HepG2 (cell line): ENCODE results near the gene MCM8. TPM values are rescaled to one million over a fixed set of nuclear protein-coding genes. Genes with fewer than 3 reads are reported as not detected.

Experiments used
- ARNTL ChIP-seq: sonication (generic); formaldehyde crosslinking; IDR thresholded peaks from 2 replicates; pipeline ENCODE4 v1.4.0; 2020; ENCODE audit warnings: mild to moderate bottlenecking, missing genetic modification reagents
- CTCF ChIP-seq: sonication (generic); formaldehyde crosslinking; IDR thresholded peaks from 2 replicates; pipeline ENCODE4 v1.5.0; 2020; ENCODE audit warnings: mild to moderate bottlenecking, missing genetic modification reagents, moderate library complexity
- ELF3 ChIP-seq: IDR thresholded peaks from 2 replicates; pipeline ENCODE4 v1.6.1; 2016; ENCODE audit warnings: missing genetic modification reagents, missing compliant biosample characterization
- KDM1A ChIP-seq: IDR thresholded peaks from 2 replicates; pipeline ENCODE4 v1.6.1; 2016; ENCODE audit warnings: missing compliant biosample characterization
- MBD4 ChIP-seq: IDR thresholded peaks from 2 replicates; pipeline ENCODE4 v1.6.1; 2012; ENCODE audit warnings: low read length, inconsistent platforms, borderline replicate concordance
- MED1 ChIP-seq: sonication (generic); formaldehyde crosslinking; IDR thresholded peaks from 2 replicates; pipeline ENCODE4 v1.4.0; 2020; ENCODE audit warnings: missing genetic modification reagents
- MIER2 ChIP-seq: IDR thresholded peaks from 2 replicates; pipeline ENCODE4 v1.6.1; 2016; ENCODE audit warnings: missing biosample characterization, missing genetic modification reagents
- MXD1 ChIP-seq: sonication (generic); formaldehyde crosslinking; IDR thresholded peaks from 2 replicates; pipeline ENCODE4 v1.4.0; 2020; ENCODE audit warnings: mild to moderate bottlenecking, missing genetic modification reagents
- REL ChIP-seq: sonication (generic); formaldehyde crosslinking; conservative IDR thresholded peaks from 2 replicates; pipeline ENCODE4 v1.8.0; 2022; ENCODE audit warnings: mild to moderate bottlenecking, missing genetic modification reagents, moderate library complexity
- SAFB2 ChIP-seq: sonication (generic); formaldehyde crosslinking; IDR thresholded peaks from 2 replicates; pipeline ENCODE4 v1.5.1; 2020; ENCODE audit warnings: missing genetic modification reagents, low read depth, mild to moderate bottlenecking, borderline replicate concordance
- SMARCC2 ChIP-seq: fragments of 450-650 bp; IDR thresholded peaks from 2 replicates; pipeline ENCODE4 v1.6.1; 2017; ENCODE audit warnings: antibody characterized with exemption, mild to moderate bottlenecking
- SNAPC2 ChIP-seq: sonication (generic); formaldehyde crosslinking; IDR thresholded peaks from 2 replicates; pipeline ENCODE4 v1.8.1; 2022; ENCODE audit warnings: mild to moderate bottlenecking, missing genetic modification reagents
- TBX2 ChIP-seq: sonication (generic); formaldehyde crosslinking; IDR thresholded peaks from 2 replicates; pipeline ENCODE4 v1.5.0; 2020; ENCODE audit warnings: missing genetic modification reagents, mild to moderate bottlenecking, borderline replicate concordance
- USF2 ChIP-seq, 2 experiments: sonication (generic) in 1 of 2; formaldehyde crosslinking in 1 of 2; IDR thresholded peaks; 2 replicates each; pipeline versions ENCODE4 v1.5.1 to v1.6.1; 2011 to 2020; ENCODE audit warnings: borderline replicate concordance in 1 of 2, low read depth in 1 of 2, low read length in 1 of 2, mild to moderate bottlenecking in 1 of 2, missing genetic modification reagents in 1 of 2, moderate library complexity in 1 of 2
- ZMAT5 ChIP-seq: sonication (generic); formaldehyde crosslinking; IDR thresholded peaks from 2 replicates; pipeline ENCODE4 v1.5.0; 2020; ENCODE audit warnings: mild to moderate bottlenecking, low read depth, missing genetic modification reagents, borderline replicate concordance
- ZNF572 ChIP-seq: sonication (generic); formaldehyde crosslinking; IDR thresholded peaks from 2 replicates; pipeline ENCODE4 v1.5.1; 2020; ENCODE audit warnings: mild to moderate bottlenecking, missing genetic modification reagents
- ZNF646 ChIP-seq: sonication (generic); formaldehyde crosslinking; IDR thresholded peaks from 2 replicates; pipeline ENCODE4 v1.9.0; 2021; ENCODE audit warnings: mild to moderate bottlenecking, missing genetic modification reagents
- ZSCAN5A ChIP-seq: sonication (generic); formaldehyde crosslinking; IDR thresholded peaks from 2 replicates; pipeline ENCODE4 v1.8.0; 2022; ENCODE audit warnings: mild to moderate bottlenecking, missing genetic modification reagents, borderline replicate concordance
- polyA plus RNA-seq, 8 experiments: library from polyadenylated mRNA; depleted of rRNA in 3 of 8; stranded (reverse) in 7 of 8; unstranded in 1 of 8; fragments of >200 nt; fragmentation: Illumina TruSeq in 4 of 8; extraction: Trizol in 4 of 8; gene quantifications; 2 replicates each; pipeline versions ENCODE4 v1.2.1 to v1.2.3, GENCODE V29; 2011 to 2016; ENCODE audit warnings: low read depth in 4 of 8, missing spikeins in 1 of 8, mixed read lengths in 1 of 8; ENCODE audit not compliant: insufficient read depth in 1 of 8
- total RNA-seq, 5 experiments: library from RNA; depleted of rRNA; stranded (reverse); fragments of >200 nt; fragmentation: Illumina TruSeq; extraction: Trizol; gene quantifications; 2 replicates each; pipeline ENCODE4 v1.2.3, GENCODE V29; 2016; ENCODE audit warnings: low read depth in 1 of 5

Gene MCM8
- total and polyA plus RNA-seq, 2 of the 13 experiments (the other 11 are each of a cell fraction or from before 2014, with no cell fraction given), result 11.5 to 59.3 TPM

- TF ChIP-seq ARNTL (CRISPR knock-in tag) (no peak), ZNF646 (CRISPR knock-in tag) (no peak), TBX2 (CRISPR knock-in tag) (no peak), ZNF572 (no peak), SNAPC2 (no peak), MXD1 (CRISPR knock-in tag) (no peak), KDM1A (CRISPR knock-in tag) (no peak), ZMAT5 (CRISPR knock-in tag) (no peak), SAFB2 (no peak), MBD4 (no peak), MIER2 (CRISPR knock-in tag) (no peak), USF2 (IDR thresholded peaks at IDR 0.05; ENCODE audit: low read depth, low read length) (no peak), USF2 (CRISPR knock-in tag; IDR thresholded peaks at IDR 0.05; ENCODE audit: borderline replicate concordance) (no peak), SMARCC2 (no peak), ELF3 (CRISPR knock-in tag) (no peak), MED1 (CRISPR knock-in tag) (no peak), CTCF (CRISPR knock-in tag) (no peak), ZSCAN5A (no peak), REL (CRISPR knock-in tag) (no peak)
Observed at GRCh38 chr20:6008254-6008653, 57.8 kb downstream of the MCM8 start (continued).
